Caco-2 (cell line): ENCODE measurements around the gene MOK. TPM values are rescaled to one million over a fixed set of nuclear protein-coding genes. Genes with fewer than 3 reads are reported as not detected.

Experiments used
- BruUV-seq: library from RNA; stranded (reverse); fragments of 400-500 nt; replicated peaks from 2 replicates; lab custom pipeline; 2021; lab: Mats Ljungman, UMichigan
- CTCF ChIA-PET: fragments of 300-600 bp; sonication (Branson Sonifier 250); formaldehyde crosslinking; loops from one replicate; lab custom pipeline; 2022; ENCODE audit warnings: antibody characterized with exemption; lab: Charles Lee
- POLR2A ChIA-PET: fragments of 300-600 bp; sonication (Branson Sonifier 250); formaldehyde crosslinking; loops from one replicate; lab custom pipeline; 2022; ENCODE audit warnings: antibody characterized with exemption; lab: Charles Lee
- DNase-seq, 2 experiments: peaks; one replicate each; pipeline versions ENCODE4 v3.0.0 to v3.0.0-alpha.2; 2020 to 2022
- H3K27me3 ChIP-seq: replicated peaks from 2 replicates; pipeline ENCODE4 v1.6.0; 2011; ENCODE audit warnings: low read length; ENCODE audit not compliant: control insufficient read depth, insufficient read depth
- H3K36me3 ChIP-seq: 2 replicates; pipeline ENCODE4 v1.5.1; 2011; ENCODE audit warnings: low read length; ENCODE audit not compliant: control insufficient read depth, insufficient read depth
- H3K4me1 ChIP-seq: fragments of 250-450 bp; sonication (Bioruptor Pico); 2 replicates; pipeline ENCODE4 v1.5.1; 2020; ENCODE audit warnings: mild to moderate bottlenecking
- H3K4me3 ChIP-seq: 2 replicates; pipeline ENCODE4 v1.5.1; 2011; ENCODE audit warnings: low read depth, mild to moderate bottlenecking, control low read depth, low read length
- H3K9me3 ChIP-seq: fragments of 250-450 bp; sonication (Bioruptor Pico); 2 replicates; pipeline ENCODE4 v1.5.1; 2020; ENCODE audit warnings: mild to moderate bottlenecking, moderate library complexity
- H3K27ac Mint-ChIP-seq: one replicate; pipeline ENCODE4 v1.8.0; 2022; ENCODE audit warnings: mixed read lengths; ENCODE audit not compliant: unreplicated experiment
- H3K27me3 Mint-ChIP-seq: one replicate; pipeline ENCODE4 v1.8.0; 2022; ENCODE audit warnings: mixed read lengths; ENCODE audit not compliant: insufficient read depth, unreplicated experiment
- H3K36me3 Mint-ChIP-seq: one replicate; pipeline ENCODE4 v1.8.0; 2022; ENCODE audit warnings: mild to moderate bottlenecking, mixed read lengths; ENCODE audit not compliant: insufficient read depth, unreplicated experiment
- H3K4me1 Mint-ChIP-seq: one replicate; pipeline ENCODE4 v1.8.0; 2022; ENCODE audit warnings: low read depth, mixed read lengths; ENCODE audit not compliant: unreplicated experiment
- H3K4me3 Mint-ChIP-seq: one replicate; pipeline ENCODE4 v1.8.0; 2022; ENCODE audit warnings: mild to moderate bottlenecking, moderate library complexity, mixed read lengths; ENCODE audit not compliant: unreplicated experiment
- H3K9me3 Mint-ChIP-seq: one replicate; pipeline ENCODE4 v1.8.0; 2022; ENCODE audit warnings: mixed read lengths; ENCODE audit not compliant: unreplicated experiment
- CTCF ChIP-seq, 2 experiments: fragments of 200-600 bp in 1 of 2; IDR thresholded peaks; 1 replicate in 1 of 2; 2 replicates in 1 of 2; pipeline versions ENCODE4 v1.5.1 to v1.8.0; 2011 to 2022; ENCODE audit warnings: antibody characterized with exemption in 1 of 2, control low read depth in 1 of 2, inconsistent platforms in 1 of 2, low read depth in 1 of 2, low read length in 1 of 2, mild to moderate bottlenecking in 1 of 2, moderate library complexity in 1 of 2; ENCODE audit not compliant: insufficient read depth in 1 of 2, severe bottlenecking in 1 of 2, unreplicated experiment in 1 of 2
- intact Hi-C: fragments of 100-400 bp; cut with micrococcal nuclease; formaldehyde crosslinking; loops from one replicate; pipeline ENCODE4 v1.10.0; 2022; ENCODE audit not compliant: unreplicated experiment
- total RNA-seq: library from RNA; stranded (reverse); gene quantifications from 2 replicates; pipeline ENCODE4 v1.2.3, GENCODE V29; 2022

The MOK gene
- total RNA-seq, 1 experiment from 2014 or later: 1.4 TPM

GRCh38 chr14:102277874-102278630 lies 26.9 kb downstream of the MOK start:
- Mint-ChIP-seq H3K27me3 (no peaks in the 10 kb centered on the region), H3K36me3 (no peaks in the 10 kb centered on the region), H3K4me1 (no peaks in the 10 kb centered on the region), H3K27ac (no peak overlapping the region), H3K4me3 (no peak overlapping the region), H3K9me3 (no peaks in the 10 kb centered on the region)
- H3K4me1 ChIP-seq: peaks cover 16% of the 10 kb centered on the region
- BruUV-seq: no TSS peak
- no peak overlapping the region for H3K4me3 ChIP-seq
- H3K27me3 ChIP-seq: no peaks in the 10 kb centered on the region
- no peaks in the 10 kb centered on the region for H3K36me3 ChIP-seq
- ChIA-PET POLR2A (no interaction called here), CTCF (no interaction called here)
- no peak for DNase-seq
- intact Hi-C loops: no loop called here
- TF ChIP-seq CTCF (IDR thresholded peaks at IDR 0.05; ENCODE audit: insufficient read depth in 1 of 2, low read depth in 1 of 2, low read length in 1 of 2, severe bottlenecking in 1 of 2, unreplicated experiment in 1 of 2): no peak
- no peaks in the 10 kb centered on the region for H3K9me3 ChIP-seq

- intact Hi-C loops: no loop called here
- Mint-ChIP-seq H3K4me3 (no peak overlapping the region), H3K4me1 (no peaks in the 10 kb centered on the region), H3K27ac (no peak overlapping the region), H3K9me3 (no peaks in the 10 kb centered on the region), H3K27me3 (no peaks in the 10 kb centered on the region), H3K36me3 (no peaks in the 10 kb centered on the region)
- CTCF ChIA-PET: no interaction called here
- no peaks in the 10 kb centered on the region for H3K36me3 ChIP-seq
- H3K27me3 ChIP-seq: no peaks in the 10 kb centered on the region
- no peak for DNase-seq
- no peaks in the 10 kb centered on the region for H3K9me3 ChIP-seq
- no TSS peak for BruUV-seq
- no peak for TF ChIP-seq CTCF (IDR thresholded peaks at IDR 0.05; ENCODE audit: insufficient read depth in 1 of 2, low read depth in 1 of 2, low read length in 1 of 2, severe bottlenecking in 1 of 2, unreplicated experiment in 1 of 2)
- H3K4me3 ChIP-seq: no peak overlapping the region
- H3K4me1 ChIP-seq: peaks cover 16% of the 10 kb centered on the region
- POLR2A ChIA-PET: no interaction called here
Observed at GRCh38 chr14:102275866-102276265, 29.1 kb downstream of the MOK start.

- Mint-ChIP-seq H3K27ac (no peak overlapping the region), H3K27me3 (no peaks in the 10 kb centered on the region), H3K4me1 (no peaks in the 10 kb centered on the region), H3K9me3 (no peaks in the 10 kb centered on the region), H3K4me3 (no peak overlapping the region), H3K36me3 (no peaks in the 10 kb centered on the region)
- intact Hi-C loops: no loop called here
- Histone ChIP-seq H3K4me3 (no peak overlapping the region), H3K36me3 (no peaks in the 10 kb centered on the region), H3K4me1 (no peaks in the 10 kb centered on the region), H3K27me3 (no peaks in the 10 kb centered on the region), H3K9me3 (no peaks in the 10 kb centered on the region)
- no peak for TF ChIP-seq CTCF (IDR thresholded peaks at IDR 0.05; ENCODE audit: insufficient read depth in 1 of 2, low read depth in 1 of 2, low read length in 1 of 2, severe bottlenecking in 1 of 2, unreplicated experiment in 1 of 2)
- ChIA-PET CTCF (no interaction called here), POLR2A (interaction anchor here (0.5 kb wide), 1 partner anchor 44 kb away, joined by 5 read pairs; no protein-coding TSS in a partner anchor)
- DNase-seq: no peak
- BruUV-seq: no TSS peak
Observed at GRCh38 chr14:102272392-102272791, 32.6 kb downstream of the MOK start.
